ENCODE results near the gene PNMT. TPM values are rescaled to one million over a fixed set of nuclear protein-coding genes. Genes with fewer than 3 reads are reported as not detected.

The PNMT gene
- total RNA-seq, 1 experiment from 2014 or later: 1.1 TPM

DNA sequence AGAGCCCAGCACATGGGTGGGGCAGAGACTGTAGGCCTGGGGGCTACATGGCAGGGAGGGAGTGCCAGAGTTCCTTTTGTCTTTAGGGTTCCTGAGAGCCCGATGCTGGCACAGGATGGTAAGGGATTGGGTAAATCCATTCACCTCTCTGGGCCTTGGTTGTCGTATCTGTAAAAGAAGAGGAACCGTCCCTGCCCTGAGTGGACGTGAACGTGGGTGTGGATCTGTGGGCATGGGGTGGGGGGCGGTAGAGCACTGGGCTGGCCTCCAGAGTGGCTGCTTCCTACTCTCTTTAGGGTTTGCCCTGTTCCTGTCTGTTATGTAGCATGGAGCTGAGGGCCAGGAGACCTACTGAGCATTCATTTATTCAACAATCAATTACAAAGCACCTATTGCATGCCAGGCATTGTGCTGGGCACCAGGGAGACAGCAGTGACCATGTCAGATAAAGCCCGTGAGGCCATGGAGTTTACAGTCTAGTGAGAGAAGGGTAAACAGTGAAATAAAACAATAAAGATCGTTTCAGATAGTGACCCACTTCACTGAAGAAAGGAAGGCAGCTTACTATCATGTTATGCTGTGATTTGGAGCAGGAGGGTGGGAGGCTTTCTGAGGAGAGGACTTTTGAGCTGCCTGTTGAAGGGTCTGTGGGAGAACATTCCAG, 16.2 kb upstream of the PNMT start:
- no peak overlapping the region for H3K4me3 ChIP-seq
- intact Hi-C loops (cut with micrococcal nuclease; ENCODE audit: unreplicated experiment): no loop called here

DNA sequence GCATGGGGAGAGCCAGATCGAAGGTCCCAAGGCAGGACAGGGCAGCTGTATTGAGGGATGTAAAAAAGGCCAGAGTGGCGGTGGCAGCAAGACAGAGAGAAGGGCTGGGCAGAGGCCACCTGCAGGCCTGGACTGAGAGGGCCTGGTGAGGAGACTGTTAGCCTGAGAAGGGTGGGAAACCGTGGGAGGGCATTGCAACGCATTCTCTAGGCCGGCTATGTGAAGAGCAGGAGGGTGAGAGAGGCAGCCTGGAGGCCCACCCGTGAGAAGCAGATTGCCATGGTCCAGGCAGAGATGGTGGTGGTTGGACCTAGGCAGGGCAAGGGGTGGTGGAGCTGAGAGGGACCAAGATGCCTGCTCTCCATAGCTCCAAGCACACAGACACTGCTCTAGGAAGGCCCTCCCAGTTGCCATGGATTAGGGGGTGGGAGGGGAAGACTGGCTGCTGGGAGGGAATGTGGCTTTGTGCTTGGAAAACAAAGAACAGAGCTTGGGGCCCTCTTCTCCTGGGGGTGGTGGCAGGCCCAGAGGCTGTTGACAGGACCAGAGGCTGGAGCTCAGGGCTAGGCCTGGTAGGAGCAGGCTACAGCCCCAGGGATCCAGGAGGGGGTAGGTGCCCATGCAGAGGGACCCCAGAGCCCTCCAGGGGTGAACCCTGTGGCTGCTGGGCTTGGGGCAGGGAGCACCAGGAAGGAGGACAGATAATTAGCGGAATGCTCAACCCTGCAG, 15.5 kb upstream of the PNMT start:
- H3K4me3 ChIP-seq: no peak overlapping the region
- H3F3A ChIP-seq (ENCODE audit: insufficient read depth, low read depth): no peaks in the 10 kb centered on the region
- H3K9me2 ChIP-seq (ENCODE audit: insufficient read depth): no peaks in the 10 kb centered on the region
- H2AFZ ChIP-seq: no peak overlapping the region
- H3K4me1 ChIP-seq (replicated peaks; ENCODE audit: insufficient read depth): no peaks in the 10 kb centered on the region
- H4K20me1 ChIP-seq (ENCODE audit: insufficient read depth): peaks cover 10% of the 10 kb centered on the region; the same call in 1 of the 2 replicates
- ChIA-PET POLR2A (ENCODE audit: unreplicated experiment) (interaction anchor here (0.6 kb wide), 1 partner anchor 268 kb away, joined by 4 read pairs; no protein-coding TSS in a partner anchor), CTCF (interaction anchor here (1.8 to 2.4 kb wide), 2 partner anchors 19 to 31 kb away, joined by 4 to 7 read pairs; no protein-coding TSS in a partner anchor)
- H3K27me3 ChIP-seq (ENCODE audit: insufficient read depth, low read depth): no peaks in the 10 kb centered on the region
- intact Hi-C loops (cut with micrococcal nuclease; ENCODE audit: unreplicated experiment): no loop called here
- H3K36me3 ChIP-seq (ENCODE audit: low read depth): no peaks in the 10 kb centered on the region
- H3K79me2 ChIP-seq (ENCODE audit: low read depth): no peaks in the 10 kb centered on the region
- BruUV-seq (replicated peaks): no TSS peak
- H3K27ac ChIP-seq: no peak overlapping the region
- DNase-seq: no peak
- H3K9me3 ChIP-seq (ENCODE audit: insufficient read depth, low read depth): no peaks in the 10 kb centered on the region
- TF ChIP-seq, protein P1, sequence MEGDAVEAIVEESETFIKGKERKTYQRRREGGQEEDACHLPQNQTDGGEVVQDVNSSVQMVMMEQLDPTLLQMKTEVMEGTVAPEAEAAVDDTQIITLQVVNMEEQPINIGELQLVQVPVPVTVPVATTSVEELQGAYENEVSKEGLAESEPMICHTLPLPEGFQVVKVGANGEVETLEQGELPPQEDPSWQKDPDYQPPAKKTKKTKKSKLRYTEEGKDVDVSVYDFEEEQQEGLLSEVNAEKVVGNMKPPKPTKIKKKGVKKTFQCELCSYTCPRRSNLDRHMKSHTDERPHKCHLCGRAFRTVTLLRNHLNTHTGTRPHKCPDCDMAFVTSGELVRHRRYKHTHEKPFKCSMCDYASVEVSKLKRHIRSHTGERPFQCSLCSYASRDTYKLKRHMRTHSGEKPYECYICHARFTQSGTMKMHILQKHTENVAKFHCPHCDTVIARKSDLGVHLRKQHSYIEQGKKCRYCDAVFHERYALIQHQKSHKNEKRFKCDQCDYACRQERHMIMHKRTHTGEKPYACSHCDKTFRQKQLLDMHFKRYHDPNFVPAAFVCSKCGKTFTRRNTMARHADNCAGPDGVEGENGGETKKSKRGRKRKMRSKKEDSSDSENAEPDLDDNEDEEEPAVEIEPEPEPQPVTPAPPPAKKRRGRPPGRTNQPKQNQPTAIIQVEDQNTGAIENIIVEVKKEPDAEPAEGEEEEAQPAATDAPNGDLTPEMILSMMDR (conservative IDR thresholded peaks at IDR 0.05): no peak
- no peak for TF ChIP-seq EZH2 (IDR thresholded peaks at IDR 0.05; ENCODE audit: low read depth)
- H3K4me2 ChIP-seq: no peak overlapping the region

More for the DNA sequence above, 16.2 kb upstream of the PNMT start:
- BruUV-seq (replicated peaks): no TSS peak
- H3K27ac ChIP-seq: no peak overlapping the region
- H3K36me3 ChIP-seq (ENCODE audit: low read depth): no peaks in the 10 kb centered on the region
- H3K79me2 ChIP-seq (ENCODE audit: low read depth): no peaks in the 10 kb centered on the region
- no peaks in the 10 kb centered on the region for H3K4me1 ChIP-seq (replicated peaks; ENCODE audit: insufficient read depth)
- no peaks in the 10 kb centered on the region for H3K9me2 ChIP-seq (ENCODE audit: insufficient read depth)
- CTCF ChIA-PET: interaction anchor here (0.6 to 2.4 kb wide), 3 partner anchors 20 to 48 kb away, joined by 3 to 7 read pairs (median 4); no protein-coding TSS in a partner anchor
- peaks cover 10% of the 10 kb centered on the region; the same call in 1 of the 2 replicates for H4K20me1 ChIP-seq (ENCODE audit: insufficient read depth)
- TF ChIP-seq, protein P1 (conservative IDR thresholded peaks at IDR 0.05): no peak
- no peak for TF ChIP-seq EZH2 (IDR thresholded peaks at IDR 0.05; ENCODE audit: low read depth)
- no peaks in the 10 kb centered on the region for H3F3A ChIP-seq (ENCODE audit: insufficient read depth, low read depth)
- DNase-seq: no peak
- H2AFZ ChIP-seq: no peak overlapping the region
- no peaks in the 10 kb centered on the region for H3K27me3 ChIP-seq (ENCODE audit: insufficient read depth, low read depth)
- H3K9me3 ChIP-seq (ENCODE audit: insufficient read depth, low read depth): no peaks in the 10 kb centered on the region
- H3K4me2 ChIP-seq: no peak overlapping the region
- POLR2A ChIA-PET (ENCODE audit: unreplicated experiment): interaction anchor here (0.6 kb wide), 1 partner anchor 267 kb away, joined by 4 read pairs; no protein-coding TSS in a partner anchor

DNA sequence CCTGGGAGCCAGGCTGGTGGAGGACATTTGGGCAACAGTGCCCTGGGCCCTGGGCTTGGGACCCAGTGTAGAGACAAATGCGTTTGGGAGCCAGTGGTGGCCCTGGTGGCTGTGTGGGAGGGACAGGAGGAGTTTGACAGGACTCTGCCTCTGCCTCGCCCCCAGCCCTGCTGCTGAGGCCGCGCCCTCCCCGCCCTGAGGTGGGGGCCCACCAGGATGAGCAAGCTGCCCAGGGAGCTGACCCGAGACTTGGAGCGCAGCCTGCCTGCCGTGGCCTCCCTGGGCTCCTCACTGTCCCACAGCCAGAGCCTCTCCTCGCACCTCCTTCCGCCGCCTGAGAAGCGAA, 15.0 kb upstream of the PNMT start:
- ChIA-PET POLR2A (ENCODE audit: unreplicated experiment) (no interaction called here), CTCF (interaction anchor here (1.0 to 2.4 kb wide), 2 partner anchors 32 to 47 kb away, joined by 5 to 7 read pairs; no protein-coding TSS in a partner anchor)
- no peak for DNase-seq
- no TSS peak for BruUV-seq (replicated peaks)
- Histone ChIP-seq H3K27me3 (ENCODE audit: insufficient read depth, low read depth) (no peaks in the 10 kb centered on the region), H3K9me2 (ENCODE audit: insufficient read depth) (no peaks in the 10 kb centered on the region), H3F3A (ENCODE audit: insufficient read depth, low read depth) (no peaks in the 10 kb centered on the region), H3K4me3 (no peak overlapping the region), H3K27ac (no peak overlapping the region), H3K4me2 (no peak overlapping the region), H2AFZ (no peak overlapping the region), H3K9me3 (ENCODE audit: insufficient read depth, low read depth) (no peaks in the 10 kb centered on the region), H4K20me1 (ENCODE audit: insufficient read depth) (peaks cover 10% of the 10 kb centered on the region; the same call in 1 of the 2 replicates), H3K4me1 (replicated peaks; ENCODE audit: insufficient read depth) (no peaks in the 10 kb centered on the region), H3K36me3 (ENCODE audit: low read depth) (no peaks in the 10 kb centered on the region), H3K79me2 (ENCODE audit: low read depth) (no peaks in the 10 kb centered on the region)
- intact Hi-C loops (cut with micrococcal nuclease; ENCODE audit: unreplicated experiment): no loop called here
- TF ChIP-seq EZH2 (IDR thresholded peaks at IDR 0.05; ENCODE audit: low read depth): no peak
- TF ChIP-seq, protein P1 (conservative IDR thresholded peaks at IDR 0.05): no peak
